Measurements from ENCODE around the gene RAG1. TPM values are rescaled to one million over a fixed set of nuclear protein-coding genes. Genes with fewer than 3 reads are reported as not detected.

RAG1 gene
- polyA plus RNA-seq, 3 donors, result 0.69 TPM; not detected in 2

GRCh38 chr11:36605221-36606216 lies 37.7 kb downstream of the RAG1 start:
- Histone ChIP-seq H3K4me1 (ENCODE audit: control insufficient read depth in 1 of 2, insufficient read depth in 2 of 2, low read length in 2 of 2) (peaks cover 13 to 15% of the 10 kb centered on the region in 2 donors), H3K79me2 (ENCODE audit: insufficient read depth, low read length) (no peaks in the 10 kb centered on the region), H4K20me1 (ENCODE audit: insufficient read depth, low read length) (no peaks in the 10 kb centered on the region), H3K4me2 (replicated peaks; ENCODE audit: extremely low read depth, low read length, poor library complexity, severe bottlenecking) (no peak overlapping the region), H3K4me3 (replicated peaks in 1 of 3; ENCODE audit: low read depth in 2 of 3, low read length in 3 of 3) (no peak overlapping the region), H3K36me3 (replicated peaks in 1 of 2; ENCODE audit: control insufficient read depth in 1 of 2, insufficient read depth in 2 of 2, low read length in 2 of 2) (no peaks in the 10 kb centered on the region), H3K27me3 (ENCODE audit: control insufficient read depth in 2 of 2, insufficient read depth in 2 of 2, low read length in 2 of 2) (no peaks in the 10 kb centered on the region), H3K27ac (ENCODE audit: low read depth in 1 of 2, low read length in 2 of 2) (no peak overlapping the region), H3K9ac (ENCODE audit: insufficient read depth, low read length, poor library complexity, severe bottlenecking) (no peak overlapping the region), H3K9me3 (replicated peaks in 1 of 2; ENCODE audit: control insufficient read depth in 1 of 2, insufficient read depth in 1 of 2, low read length in 2 of 2) (no peaks in the 10 kb centered on the region), H2AFZ (ENCODE audit: insufficient read depth, low read depth, low read length, poor library complexity, severe bottlenecking) (no peak overlapping the region)
- Mint-ChIP-seq H3K4me3 (no peak overlapping the region), H3K36me3 (peaks cover 0 to 4% of the 10 kb centered on the region in 2 donors), H3K27ac (no peak overlapping the region), H3K4me1 (peaks cover 13% of the 10 kb centered on the region), H3K27me3 (ENCODE audit: low read depth in 3 of 3) (no peaks in the 10 kb centered on the region), H3K9me3 (no peaks in the 10 kb centered on the region)
- no peak for DNase-seq
- no peak for TF ChIP-seq CTCF (IDR thresholded peaks at IDR 0.05)
- intact Hi-C loops (cut with micrococcal nuclease), result no loop called here
- 100% methylated on average over 4 of the region's 6 CpGs for WGBS (ENCODE audit: insufficient coverage)

DNA sequence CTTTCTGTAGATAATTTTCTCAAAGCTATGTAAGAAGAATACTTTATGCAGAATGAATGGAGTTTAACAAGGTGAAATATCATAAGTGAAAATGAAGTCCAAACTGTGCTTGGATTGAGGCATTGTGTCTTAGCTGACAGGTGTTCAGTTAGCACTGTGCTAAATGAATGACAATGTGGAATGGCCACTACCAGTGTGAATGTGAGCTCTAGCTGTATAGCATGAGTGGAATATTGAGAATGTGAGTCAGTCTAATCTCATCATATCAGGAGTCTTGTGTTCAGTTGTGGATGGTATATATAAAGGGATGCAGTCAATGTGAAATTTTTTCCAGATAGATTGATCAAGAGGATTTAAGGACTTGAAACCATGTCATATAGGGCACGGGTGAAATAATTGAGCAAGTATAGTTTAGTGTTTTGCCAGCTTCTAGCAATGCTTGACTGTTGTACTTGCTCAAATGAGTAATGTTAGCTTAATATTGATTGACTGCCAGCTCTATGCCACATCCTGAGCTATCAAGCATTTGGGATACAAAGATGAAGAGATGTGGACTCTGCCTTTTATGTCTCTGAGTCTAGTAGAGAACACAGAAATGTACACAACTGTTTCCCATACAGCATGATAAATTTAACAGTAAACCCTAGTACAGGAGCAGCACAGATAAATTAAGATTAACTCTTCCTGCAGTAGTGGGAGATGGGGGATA lies 40.8 kb downstream of the RAG1 start:
- Histone ChIP-seq H3K27me3 (ENCODE audit: control insufficient read depth in 2 of 2, insufficient read depth in 2 of 2, low read length in 2 of 2) (no peaks in the 10 kb centered on the region), H3K9ac (ENCODE audit: insufficient read depth, low read length, poor library complexity, severe bottlenecking) (no peak overlapping the region), H3K4me3 (replicated peaks in 1 of 3; ENCODE audit: low read depth in 2 of 3, low read length in 3 of 3) (no peak overlapping the region), H3K36me3 (replicated peaks in 1 of 2; ENCODE audit: control insufficient read depth in 1 of 2, insufficient read depth in 2 of 2, low read length in 2 of 2) (no peaks in the 10 kb centered on the region), H3K4me1 (ENCODE audit: control insufficient read depth in 1 of 2, insufficient read depth in 2 of 2, low read length in 2 of 2) (no peaks in the 10 kb centered on the region), H2AFZ (ENCODE audit: insufficient read depth, low read depth, low read length, poor library complexity, severe bottlenecking) (no peak overlapping the region), H4K20me1 (ENCODE audit: insufficient read depth, low read length) (no peaks in the 10 kb centered on the region), H3K27ac (ENCODE audit: low read depth in 1 of 2, low read length in 2 of 2) (no peak overlapping the region), H3K4me2 (replicated peaks; ENCODE audit: extremely low read depth, low read length, poor library complexity, severe bottlenecking) (no peak overlapping the region), H3K9me3 (replicated peaks in 1 of 2; ENCODE audit: control insufficient read depth in 1 of 2, insufficient read depth in 1 of 2, low read length in 2 of 2) (no peaks in the 10 kb centered on the region), H3K79me2 (ENCODE audit: insufficient read depth, low read length) (no peaks in the 10 kb centered on the region)
- Mint-ChIP-seq H3K4me3 (no peak overlapping the region), H3K36me3 (peaks cover 0 to 5% of the 10 kb centered on the region in 2 donors), H3K9me3 (peaks cover 0 to 2% (median 0%) of the 10 kb centered on the region in 7 donors), H3K27me3 (ENCODE audit: low read depth in 3 of 3) (peaks cover 0 to 1% (median 0%) of the 10 kb centered on the region in 3 donors), H3K27ac (no peak overlapping the region), H3K4me1 (no peaks in the 10 kb centered on the region)
- intact Hi-C loops (cut with micrococcal nuclease), result no loop called here
- 100% methylated on average over 1 of the region's 1 CpG for WGBS (ENCODE audit: insufficient coverage)
- TF ChIP-seq CTCF (IDR thresholded peaks at IDR 0.05), result no peak
- DNase-seq, result no peak

Data from CD14-positive monocyte (primary cell).